Left cardiac atrium (tissue), 4 donors: Measurements from ENCODE around the gene TNS3. TPM values are rescaled to one million over a fixed set of nuclear protein-coding genes. Genes with fewer than 3 reads are reported as not detected.

Experiments
- ATAC-seq, 2 donors: fragments of 200-7000 bp; cut with Tn5 transposase; one replicate each; pipeline ENCODE4 v1.9.1; 2020; ENCODE audit warnings: mild to moderate bottlenecking in 2 of 2, moderate library complexity in 2 of 2
- DNase-seq: peaks from one replicate; pipeline ENCODE4 v3.0.0-alpha.2; 2020
- intact Hi-C, 2 donors: fragments of 100-400 bp; cut with DNase I; formaldehyde crosslinking; loops; one replicate each; pipeline versions ENCODE4 v1.14.1 to v1.15.1; 2022 to 2023
- total RNA-seq, 2 donors: library from RNA; stranded (reverse); fragmentation: NEBNext Ultra II Directional; extraction: Animal tissue kit (Norgen Biotek cat#: 25700); gene quantifications; one replicate each; pipeline ENCODE4 v1.2.1, GENCODE V29; 2021
- donor health status: DM: no; HTN: yes; CAD: no.
- donor health status: DM: no; HTN: yes; CAD: no; lungs with severe emphysema.
- donor health status: DM: yes; HTN: yes; CAD: no.
- donor health status: Dilated cardiomyopathy.

The TNS3 gene
- total RNA-seq, 2 donors from 2014 or later, result 51.4 to 66.9 TPM

GRCh38 chr7:47288060-47288459, 293.9 kb downstream of the TNS3 start:
- intact Hi-C loops, result loop anchor here in 1 of 2 donors (5.0 to 10.0 kb wide), 2 partner anchors 39 to 87 kb away; no protein-coding TSS in a partner anchor
- DNase-seq, result peak; percentile 51
- ATAC-seq, result peak; percentile 84 to 91

DNA sequence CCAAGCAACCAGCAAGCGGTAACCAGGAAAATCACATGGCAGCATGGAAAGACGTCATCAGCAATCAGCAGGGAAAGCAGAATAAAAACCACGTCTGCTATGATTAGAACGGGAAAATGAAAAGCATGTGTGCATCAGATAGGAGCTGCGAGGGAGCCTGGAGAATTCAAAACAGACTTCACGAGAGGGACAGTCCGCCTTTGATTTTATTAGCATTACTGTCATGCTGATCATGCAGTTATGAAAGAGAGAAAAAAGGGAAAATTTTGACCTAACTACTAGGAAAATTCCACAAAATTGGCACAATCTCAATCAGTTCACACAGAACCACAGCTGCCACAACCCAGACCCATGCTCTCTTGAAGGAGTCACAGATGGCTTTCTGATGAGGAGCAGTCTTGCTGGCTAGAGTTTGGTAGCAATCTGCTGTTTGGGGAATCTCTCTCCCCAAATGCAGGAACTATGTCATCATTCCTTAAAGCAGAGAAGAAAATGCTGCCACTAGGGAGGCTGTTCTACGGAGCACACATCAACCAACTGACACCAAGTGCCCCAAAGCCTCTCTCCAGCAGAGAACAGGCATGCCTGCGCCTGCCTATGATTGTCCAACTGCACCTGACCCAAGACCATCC, 295.9 kb downstream of the TNS3 start:
- peak; percentile 39 to 42 for ATAC-seq
- intact Hi-C loops, result loop anchor here in 1 of 2 donors (5.0 to 10.0 kb wide), 2 partner anchors 41 to 89 kb away; no protein-coding TSS in a partner anchor
- DNase-seq, result no peak

- intact Hi-C loops, result loop anchor here in 1 of 2 donors (5.0 to 10.0 kb wide), 2 partner anchors 42 to 90 kb away; no protein-coding TSS in a partner anchor
- DNase-seq (no peak), ATAC-seq (no peak)
Observed at GRCh38 chr7:47284691-47285635, 296.9 kb downstream of the TNS3 start.

DNA sequence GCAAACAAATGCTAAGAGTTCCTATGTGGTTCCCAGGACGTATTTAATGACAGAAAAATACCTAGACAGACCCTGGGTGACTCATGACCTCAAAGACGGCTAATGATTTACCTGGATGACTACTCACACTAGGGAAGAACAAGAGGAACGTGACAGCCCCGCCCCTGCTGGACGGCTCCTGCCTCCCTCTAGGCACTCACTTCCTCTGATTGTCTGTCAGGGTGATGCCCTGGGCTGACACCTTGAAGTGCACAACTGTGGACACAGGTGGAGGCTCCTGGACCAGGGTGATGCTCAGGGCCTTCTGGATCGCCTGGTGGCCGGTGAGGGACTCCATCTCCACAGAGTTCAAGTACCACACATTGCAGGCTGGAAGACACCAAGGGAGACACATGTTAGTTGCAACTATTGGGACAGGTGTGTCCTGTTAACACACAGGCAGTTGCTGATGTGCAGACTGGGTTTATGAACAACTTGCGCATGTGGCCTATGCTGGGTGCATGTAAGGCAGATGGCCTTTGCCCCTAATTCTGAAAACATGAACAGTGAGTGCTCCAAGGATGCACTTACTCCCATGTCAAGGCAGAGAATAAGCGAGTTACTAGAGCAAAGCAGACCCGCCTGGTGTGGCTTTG, 298.3 kb downstream of the TNS3 start:
- ATAC-seq, result no peak
- no peak for DNase-seq
- intact Hi-C loops, result loop anchor here in 1 of 2 donors (10.0 kb wide), 1 partner anchor 91 kb away; no protein-coding TSS in a partner anchor

DNA sequence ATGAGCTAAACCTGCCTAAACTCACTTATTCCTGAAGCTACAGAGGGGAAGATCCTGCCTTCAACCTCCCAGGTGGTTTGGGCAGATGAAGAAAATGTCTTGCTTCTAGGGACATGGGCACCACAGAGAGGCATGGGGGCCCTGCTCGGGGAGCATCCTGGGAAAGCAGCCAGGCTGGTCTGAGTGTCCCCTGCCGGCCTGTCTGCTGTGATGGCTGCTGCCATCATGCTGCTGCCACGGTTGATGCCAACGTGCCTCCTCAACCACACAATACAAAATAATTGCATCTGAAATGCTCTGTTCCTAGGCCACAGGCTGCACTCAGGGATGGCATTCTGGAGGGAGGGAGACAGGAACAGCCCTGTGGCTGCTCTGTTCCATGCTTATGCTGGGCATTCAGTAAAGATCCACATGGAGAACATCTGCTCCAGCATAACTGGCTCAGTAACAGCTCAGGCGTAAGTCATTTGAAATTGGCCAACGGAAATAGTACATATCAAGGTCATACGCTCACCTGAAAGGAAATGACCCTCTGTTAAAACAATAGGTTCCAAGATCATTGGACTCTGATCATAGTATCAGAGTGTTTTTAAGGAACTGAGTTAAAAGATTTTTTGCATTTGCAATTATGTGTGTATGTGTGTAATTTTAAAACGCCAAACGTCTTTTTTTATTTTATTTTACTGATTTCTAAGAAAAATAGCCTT, 299.0 kb downstream of the TNS3 start:
- ATAC-seq, result no peak
- intact Hi-C loops, result loop anchor here in 1 of 2 donors (10.0 kb wide), 1 partner anchor 92 kb away; no protein-coding TSS in a partner anchor
- DNase-seq, result no peak

- ATAC-seq (no peak), DNase-seq (no peak)
- intact Hi-C loops, result loop anchor here in 1 of 2 donors (10.0 kb wide), 1 partner anchor 93 kb away; no protein-coding TSS in a partner anchor
Observed at GRCh38 chr7:47281966-47282643, 299.8 kb downstream of the TNS3 start.

DNA sequence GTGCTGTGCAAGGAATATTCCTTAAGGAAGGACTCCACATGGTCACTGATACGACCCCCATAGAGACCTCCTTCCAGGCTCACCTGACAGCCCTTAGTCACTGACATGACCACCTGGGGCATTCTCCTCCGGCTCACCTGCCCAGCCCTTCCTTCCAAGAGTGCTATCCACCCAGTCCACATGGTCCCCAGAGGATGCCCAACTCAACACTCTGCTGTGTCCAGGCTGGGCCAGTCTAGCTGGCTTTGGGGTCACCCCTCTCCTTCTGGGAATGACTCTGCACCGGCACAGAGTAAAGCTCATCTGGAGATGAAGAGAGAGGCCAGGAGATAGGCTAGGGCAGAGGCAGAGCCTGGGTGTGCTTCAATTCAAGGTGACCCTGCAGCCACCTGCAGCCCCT, 300.8 kb downstream of the TNS3 start:
- intact Hi-C loops, result loop anchor here in 1 of 2 donors (10.0 kb wide), 1 partner anchor 94 kb away; no protein-coding TSS in a partner anchor
- DNase-seq, result no peak

DNA sequence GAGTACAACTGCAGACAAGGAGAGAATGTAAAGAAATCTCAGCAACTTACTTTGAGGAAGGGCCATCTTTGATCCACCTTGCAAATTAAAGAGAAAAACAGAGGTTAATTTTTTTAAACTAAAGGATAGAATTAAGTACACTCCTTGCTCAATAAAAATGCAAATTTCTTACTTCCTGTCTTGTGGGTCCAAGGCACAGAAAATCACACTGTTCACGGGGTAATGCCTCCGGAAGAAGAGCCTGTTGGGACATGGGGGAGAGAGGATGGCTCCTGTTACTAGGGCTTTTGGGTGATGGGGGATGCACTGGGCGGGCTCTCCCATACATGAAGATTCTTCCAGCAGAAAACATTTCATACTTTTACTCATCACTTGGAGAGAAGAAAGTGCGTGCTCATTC, 301.8 kb downstream of the TNS3 start:
- DNase-seq (no peak), ATAC-seq (no peak)
- intact Hi-C loops, result loop anchor here in 1 of 2 donors (10.0 kb wide), 1 partner anchor 95 kb away; no protein-coding TSS in a partner anchor

More for the DNA sequence above, 300.8 kb downstream of the TNS3 start:
- ATAC-seq, result no peak

DNA sequence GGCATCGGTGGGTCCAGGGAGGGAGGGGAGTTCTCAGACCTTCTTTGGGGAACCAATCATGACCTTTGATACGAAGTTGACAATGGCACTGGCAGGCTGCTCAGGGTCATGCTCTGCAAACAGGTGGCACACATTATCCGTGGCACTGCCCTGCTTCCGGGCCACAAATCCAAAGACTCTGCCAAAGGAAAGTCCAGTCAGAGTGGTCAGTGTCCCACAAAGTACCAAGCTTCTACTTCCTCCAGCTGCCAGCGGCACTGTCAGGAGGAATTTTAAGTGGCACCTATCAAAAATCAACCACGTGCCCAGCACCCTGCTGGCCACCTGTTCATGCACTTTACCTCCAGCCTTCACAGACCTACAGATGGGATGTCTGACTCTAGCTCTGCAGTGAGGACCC, 303.9 kb downstream of the TNS3 start:
- intact Hi-C loops, result no loop called here
- ATAC-seq (no peak), DNase-seq (no peak)

- intact Hi-C loops, result no loop called here
- DNase-seq, result no peak
Observed at GRCh38 chr7:47277321-47277781, 304.6 kb downstream of the TNS3 start.

DNA sequence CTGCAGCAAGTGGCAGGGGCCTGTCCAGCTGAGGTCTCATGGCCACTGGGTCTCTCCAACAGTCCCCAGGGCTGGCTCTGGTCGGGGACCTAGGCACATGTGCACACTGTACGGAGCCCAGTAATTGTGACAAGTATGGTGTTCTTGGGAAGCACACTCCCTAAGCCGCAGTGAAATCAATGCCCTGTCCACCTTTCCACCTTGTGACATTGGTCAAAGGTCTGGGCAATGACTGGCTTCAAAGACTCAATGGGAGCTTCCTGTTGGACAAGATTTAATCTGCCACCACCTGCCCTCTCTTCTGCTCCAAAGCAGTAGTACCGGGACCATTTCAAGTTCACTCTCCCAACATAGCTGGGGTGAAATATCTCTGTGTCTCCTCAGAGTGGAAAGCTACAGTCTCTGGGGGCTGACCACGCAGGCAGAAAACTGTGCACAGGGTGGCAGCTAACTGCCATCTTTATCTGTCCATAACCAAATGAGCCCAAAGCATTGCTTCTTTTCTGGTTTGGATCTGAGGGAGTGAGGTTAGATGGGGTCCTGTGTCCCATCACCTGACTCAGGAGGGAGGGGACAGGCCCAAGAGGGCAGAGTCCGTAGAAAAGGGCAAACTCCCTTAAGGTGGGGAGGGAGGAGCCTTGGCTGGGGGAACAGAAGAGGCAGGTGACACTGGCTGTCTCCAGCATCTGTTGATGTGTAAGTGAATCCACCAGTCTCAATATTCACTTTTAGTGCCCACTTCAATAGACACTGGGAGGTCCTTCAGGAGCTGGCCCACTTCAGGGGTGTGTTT, 307.7 kb downstream of the TNS3 start:
- intact Hi-C loops, result no loop called here
- ATAC-seq (peak in 1 of 2 donors; percentile 6), DNase-seq (no peak)

More at GRCh38 chr7:47277321-47277781, 304.6 kb downstream of the TNS3 start:
- ATAC-seq, result no peak

DNA sequence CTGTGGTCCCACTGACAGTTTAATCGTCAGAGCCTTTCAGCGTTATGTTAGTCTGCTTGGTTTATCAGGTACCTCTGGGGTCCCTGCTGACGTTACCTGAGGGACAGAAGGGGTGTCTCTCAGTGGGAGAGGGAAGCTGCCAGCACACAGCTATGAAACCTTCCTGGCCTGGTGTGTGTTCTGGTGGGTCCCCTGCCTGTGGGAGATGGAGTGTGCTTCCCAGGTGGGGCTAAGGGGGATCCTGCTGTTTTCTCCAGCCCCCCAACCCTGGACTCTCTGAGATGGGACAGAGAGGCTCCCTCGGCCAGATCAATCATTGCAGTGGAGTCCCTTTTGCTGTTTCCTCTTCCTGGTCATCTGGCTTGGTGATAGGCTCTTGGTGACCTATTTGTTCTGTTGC, 308.8 kb downstream of the TNS3 start:
- no peak for DNase-seq
- no peak for ATAC-seq
- intact Hi-C loops, result no loop called here

DNA sequence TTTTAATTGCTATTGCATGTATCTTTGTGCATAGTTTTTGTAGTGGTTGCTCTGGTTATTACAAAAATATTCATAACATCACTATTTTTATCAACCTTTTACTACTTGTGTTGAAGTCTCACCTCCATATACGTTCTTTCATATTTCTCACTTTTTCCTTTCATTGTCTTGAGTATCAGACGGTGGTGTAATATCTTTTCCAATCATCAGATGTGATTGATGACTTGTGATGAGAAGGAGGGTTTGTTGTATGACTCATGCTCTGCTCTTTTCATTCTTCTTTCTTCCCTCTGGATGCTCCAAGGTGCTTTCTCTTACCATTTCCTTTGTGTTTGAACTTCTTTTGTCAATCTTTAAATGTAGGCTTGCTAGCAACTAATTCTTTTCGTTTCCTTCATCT, 310.2 kb downstream of the TNS3 start:
- DNase-seq (no peak), ATAC-seq (no peak)
- intact Hi-C loops, result no loop called here

GRCh38 chr7:47268851-47269836, 312.8 kb downstream of the TNS3 start:
- DNase-seq (no peak), ATAC-seq (no peak)
- intact Hi-C loops, result loop anchor here (5.0 kb wide), 2 partner anchors 168 to 548 kb away; no protein-coding TSS in a partner anchor

DNA sequence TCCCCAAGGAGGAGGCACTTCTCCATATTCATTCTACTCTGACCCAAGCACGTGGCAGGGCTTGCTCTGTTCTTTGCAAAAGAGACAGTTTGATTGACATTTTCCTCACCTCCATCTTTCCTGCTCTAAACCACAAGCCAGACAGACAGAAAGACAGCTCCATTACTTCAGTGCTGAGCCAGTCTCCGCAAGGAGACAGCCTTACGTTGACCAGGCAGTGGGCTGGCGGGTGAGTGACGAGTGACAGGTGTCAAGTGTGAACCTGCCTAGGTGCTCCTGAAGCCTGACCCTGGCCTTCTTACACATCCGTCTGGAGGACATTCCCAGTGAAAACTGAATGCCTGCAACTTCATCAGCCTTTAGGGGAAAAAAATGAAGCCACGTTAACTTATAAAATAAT, 314.6 kb downstream of the TNS3 start:
- ATAC-seq (peak in 1 of 2 donors; percentile 13), DNase-seq (no peak)
- intact Hi-C loops, result loop anchor here (2.0 to 5.0 kb wide), 3 partner anchors 69 to 550 kb away; no protein-coding TSS in a partner anchor

- intact Hi-C loops, result loop anchor here (2.0 to 5.0 kb wide), 3 partner anchors 70 to 551 kb away; no protein-coding TSS in a partner anchor
- DNase-seq (no peak), ATAC-seq (peak; percentile 3 to 33)
Observed at GRCh38 chr7:47266799-47267198, 315.1 kb downstream of the TNS3 start.
